GM19099 (cell line): ENCODE measurements around the gene PDE9A.

ENCODE experiments used
- POLR2A ChIP-seq: IDR thresholded peaks from 3 replicates; pipeline ENCODE4 v1.6.1; 2011; ENCODE audit warnings: low read depth; ENCODE audit not compliant: insufficient read length; ENCODE audit errors: extremely low read depth

PDE9A gene

GRCh38 chr21:42734323-42734971, 81.0 kb downstream of the PDE9A start:
- TF ChIP-seq POLR2A: no peak

DNA sequence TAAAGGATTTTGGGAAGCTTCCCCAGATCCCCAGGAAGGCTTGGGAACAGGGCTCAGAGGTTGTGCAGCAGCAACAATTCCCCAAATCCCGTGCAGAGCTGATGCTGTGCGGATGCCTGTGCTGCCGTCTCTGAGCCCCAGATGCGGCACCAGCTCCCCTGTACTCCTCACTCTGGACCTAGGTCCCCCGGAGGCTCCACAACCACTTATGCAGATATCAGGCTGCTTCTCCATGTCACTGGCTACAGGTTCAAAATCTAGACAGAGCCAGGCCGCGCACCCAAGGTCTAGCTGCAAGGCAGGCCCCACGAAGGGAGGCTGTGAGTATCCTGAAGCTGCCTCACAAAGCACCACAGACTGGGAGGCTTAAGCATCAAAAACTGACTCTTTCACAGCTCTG, 81.6 kb downstream of the PDE9A start:
- no peak for TF ChIP-seq POLR2A

GRCh38 chr21:42735944-42736343, 82.5 kb downstream of the PDE9A start:
- TF ChIP-seq POLR2A: no peak

- TF ChIP-seq POLR2A: no peak
Measured at GRCh38 chr21:42736646-42737350, 83.4 kb downstream of the PDE9A start.

DNA sequence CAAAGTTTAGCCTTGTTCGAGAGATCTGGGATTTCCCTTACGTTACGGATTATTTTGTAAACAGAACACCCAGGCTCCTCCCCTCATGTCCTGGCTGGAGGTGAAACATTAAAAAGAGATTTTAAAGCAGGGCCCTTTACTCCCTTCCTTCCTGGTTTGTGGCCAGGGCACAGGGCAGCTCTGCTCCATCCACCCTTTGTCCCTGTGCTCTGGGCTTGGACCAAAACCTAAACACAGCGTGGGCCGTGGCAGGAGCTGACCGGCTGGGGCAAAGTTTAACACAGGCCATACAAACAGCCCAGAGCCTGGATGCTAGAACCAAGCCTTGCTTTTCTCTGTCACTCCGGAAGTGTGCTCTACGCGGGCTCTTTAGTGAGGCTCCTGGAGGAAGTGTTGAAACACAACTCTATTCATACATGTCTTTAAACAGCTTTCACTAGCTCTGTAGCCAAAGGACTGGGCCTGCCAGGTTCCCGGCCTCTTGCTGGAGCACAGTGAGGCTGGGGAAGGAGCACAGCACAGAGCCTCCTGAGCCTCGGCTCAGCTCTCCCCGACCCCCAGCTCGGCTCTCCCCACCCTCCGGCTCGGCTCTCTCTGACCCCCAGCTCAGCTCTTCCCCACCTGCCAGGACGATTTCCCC, 84.7 kb downstream of the PDE9A start:
- TF ChIP-seq POLR2A: no peak

DNA sequence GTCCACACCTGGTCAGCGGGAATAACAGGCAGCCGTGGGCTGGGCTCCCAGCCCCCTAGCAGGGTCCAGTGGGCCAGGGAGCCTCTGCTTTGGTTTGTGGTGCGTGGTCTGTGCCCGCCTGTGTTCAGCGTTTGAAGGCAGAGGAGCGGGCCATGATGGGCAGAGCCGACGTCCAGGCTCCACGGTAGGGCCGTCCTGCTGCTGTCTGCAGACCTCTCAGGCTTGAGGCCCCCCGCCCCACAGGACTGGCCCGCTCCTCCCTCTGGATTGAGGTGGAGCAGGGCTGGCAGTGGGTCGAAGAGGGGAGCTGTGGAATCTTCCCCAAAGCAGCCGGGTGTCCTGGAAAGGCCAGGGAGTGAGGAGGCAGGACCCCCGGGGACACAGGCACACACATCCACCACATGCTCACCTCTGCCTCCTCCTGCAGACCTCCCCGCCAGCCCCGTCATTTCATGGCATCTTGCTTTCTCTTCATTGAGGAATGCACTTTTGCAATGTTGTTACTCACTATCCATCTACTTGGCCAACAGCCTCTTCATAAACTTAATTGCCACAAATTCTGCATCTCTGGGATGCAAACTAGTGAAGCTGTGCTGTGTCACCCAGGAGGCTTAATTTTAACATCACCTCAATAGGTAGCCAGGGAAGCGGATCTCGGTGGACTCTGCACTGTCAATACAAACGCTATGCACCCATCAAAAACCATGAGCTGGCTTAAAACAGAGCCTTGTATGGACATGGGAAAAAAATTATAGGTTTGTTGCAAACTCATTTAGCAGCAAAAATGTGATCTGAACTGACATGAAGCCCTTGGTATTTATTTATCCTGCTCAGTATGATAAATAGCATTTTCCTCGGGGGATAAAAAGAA, 85.9 kb downstream of the PDE9A start:
- no peak for TF ChIP-seq POLR2A

DNA sequence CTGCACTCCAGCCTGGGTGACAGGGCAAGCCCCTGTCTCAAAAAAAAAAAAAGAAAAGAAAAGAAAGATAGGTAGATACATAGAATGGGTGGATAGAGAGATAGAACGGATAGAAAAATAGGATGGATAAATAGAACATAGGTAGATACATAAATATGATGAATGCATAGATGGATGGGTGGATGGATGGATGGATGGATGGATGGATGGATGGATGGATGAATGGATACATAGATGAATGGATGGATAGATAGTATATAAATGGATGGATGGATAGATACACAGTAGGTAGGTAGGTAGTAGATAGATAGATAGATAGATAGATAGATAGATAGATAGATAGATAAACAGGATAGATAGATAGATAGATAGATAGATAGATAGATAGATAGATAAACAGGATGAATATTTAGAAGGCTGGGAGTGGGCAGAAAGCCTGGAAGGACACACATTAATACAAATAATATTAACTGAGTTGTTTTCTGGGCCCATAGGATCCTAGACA, 87.0 kb downstream of the PDE9A start:
- TF ChIP-seq POLR2A: no peak

DNA sequence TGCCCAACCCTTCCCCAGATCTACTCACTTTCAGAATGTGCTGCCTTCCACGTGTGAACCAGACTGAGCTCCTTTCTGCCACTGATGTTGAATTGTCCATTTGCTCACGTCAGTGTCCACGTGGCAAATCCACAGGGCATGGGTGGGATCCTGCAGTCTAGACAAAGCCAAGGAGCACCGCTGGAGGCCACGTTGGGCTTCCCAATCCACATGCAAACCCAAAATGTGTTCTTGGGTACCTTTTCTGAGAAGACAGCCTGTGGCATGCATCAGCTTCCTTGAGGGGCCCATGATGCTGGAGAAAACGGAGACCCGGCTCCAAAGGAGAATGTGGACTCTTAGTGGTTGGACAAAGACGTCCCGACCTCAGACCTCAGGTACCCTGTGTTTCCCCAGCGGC, 87.6 kb downstream of the PDE9A start:
- TF ChIP-seq POLR2A: no peak

GRCh38 chr21:42744520-42745445, 91.4 kb downstream of the PDE9A start:
- no peak for TF ChIP-seq POLR2A

- no peak for TF ChIP-seq POLR2A
Measured at GRCh38 chr21:42745511-42746239, 92.3 kb downstream of the PDE9A start.

DNA sequence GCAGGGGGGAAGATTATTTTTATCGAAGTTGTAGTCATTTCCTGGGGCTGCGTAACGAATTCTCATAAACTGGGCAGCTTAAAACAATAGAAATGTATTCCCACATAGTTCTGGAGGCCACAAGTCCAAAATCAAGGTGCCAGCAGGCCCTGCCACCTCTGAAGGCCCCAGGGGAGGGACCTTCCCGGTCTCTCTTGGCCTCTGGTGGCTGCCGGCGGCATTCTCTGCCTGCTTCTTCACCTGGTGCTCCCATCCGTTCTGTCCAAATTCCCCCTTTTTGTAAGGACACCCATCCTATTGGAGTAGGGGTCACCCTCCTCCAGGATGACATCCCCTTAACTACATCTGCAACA, 92.8 kb downstream of the PDE9A start:
- no peak for TF ChIP-seq POLR2A

- no peak for TF ChIP-seq POLR2A
Measured at GRCh38 chr21:42746593-42747275, 93.3 kb downstream of the PDE9A start.

DNA sequence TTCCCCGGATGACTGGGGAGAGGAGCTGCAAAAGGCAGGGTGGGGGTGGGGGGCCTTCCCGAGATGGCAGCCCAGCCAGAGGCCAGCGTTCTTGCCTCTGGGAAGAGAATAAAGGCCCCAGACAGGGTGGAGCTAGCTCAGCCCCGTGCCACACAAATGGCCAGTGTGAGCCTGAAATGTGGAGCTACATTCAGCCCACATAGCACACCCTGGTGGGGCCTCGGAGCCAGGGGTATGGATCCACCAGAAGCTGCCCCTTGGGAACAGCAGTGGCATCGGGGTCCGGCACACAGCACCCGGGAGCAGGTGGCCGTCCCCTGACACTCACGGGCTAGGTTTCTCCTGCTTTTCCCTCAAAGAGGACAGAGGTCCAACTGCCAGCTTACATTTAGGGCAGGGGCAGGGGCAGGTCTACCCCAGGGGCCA, 93.9 kb downstream of the PDE9A start:
- TF ChIP-seq POLR2A: no peak
